Activated CD8-positive, alpha-beta memory T cell treated with anti-CD3 and anti-CD28 coated beads, Interleukin-2, amount 50 U/mL, for 24 hours (primary cell): ENCODE measurements around the gene DBN1.

ENCODE experiments used
- DNase-seq: peaks from one replicate; pipeline ENCODE4 v3.0.0-alpha.2; 2020; ENCODE audit errors: extremely low read depth

The DBN1 gene

GRCh38 chr5:177472460-177473442, 683 bp downstream of the DBN1 start:
- no peak for DNase-seq

GRCh38 chr5:177471610-177472356, 1.7 kb downstream of the DBN1 start:
- no peak for DNase-seq

- no peak for DNase-seq
These were observed 2.5 kb downstream of the DBN1 start for GRCh38 chr5:177470759-177471536.

GRCh38 chr5:177469750-177470525, 3.5 kb downstream of the DBN1 start:
- DNase-seq, result no peak

- DNase-seq, result no peak
These were observed 4.5 kb downstream of the DBN1 start for GRCh38 chr5:177468685-177469628.

- no peak for DNase-seq
These were observed 5.1 kb downstream of the DBN1 start for GRCh38 chr5:177468329-177468684.

GRCh38 chr5:177467436-177467835, 6.0 kb downstream of the DBN1 start:
- DNase-seq, result no peak

GRCh38 chr5:177466861-177467260, 6.6 kb downstream of the DBN1 start:
- DNase-seq, result no peak

GRCh38 chr5:177465044-177465443, 8.4 kb downstream of the DBN1 start:
- DNase-seq, result no peak

- DNase-seq, result no peak
These were observed 11.3 kb downstream of the DBN1 start for GRCh38 chr5:177462021-177462670.

- no peak for DNase-seq
These were observed 13.4 kb downstream of the DBN1 start for GRCh38 chr5:177459819-177460628.

- DNase-seq, result no peak
These were observed 14.1 kb downstream of the DBN1 start for GRCh38 chr5:177459357-177459756.

- DNase-seq, result no peak
These were observed 14.5 kb downstream of the DBN1 start for GRCh38 chr5:177458912-177459350.

- DNase-seq, result no peak
These were observed 15.4 kb downstream of the DBN1 start for GRCh38 chr5:177457852-177458681.

- DNase-seq, result no peak
These were observed 16.2 kb downstream of the DBN1 start for GRCh38 chr5:177456976-177457851.

- DNase-seq, result no peak
These were observed 16.9 kb downstream of the DBN1 start for GRCh38 chr5:177456591-177456964.
